ENCODE data around the gene WFDC12.

Gene WFDC12

DNA sequence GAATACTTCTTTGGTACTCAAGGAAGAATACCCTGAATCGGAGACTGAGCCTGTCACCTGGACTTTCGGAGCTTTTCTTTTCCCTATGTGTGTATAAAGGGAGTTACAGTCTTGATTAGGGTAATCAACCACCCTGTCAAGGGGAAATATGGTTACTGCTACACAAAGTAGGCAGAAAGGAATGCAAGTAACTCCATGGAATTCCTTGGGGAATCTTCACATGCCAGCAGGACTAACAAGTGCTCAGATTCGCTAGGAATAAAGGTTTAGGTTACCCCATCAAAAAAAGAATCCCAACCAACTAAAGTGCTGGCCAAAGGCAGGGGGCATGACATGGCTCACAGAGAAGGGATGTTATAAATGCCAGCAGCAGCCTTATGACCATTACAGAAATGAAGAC lies 33.8 kb downstream of the WFDC12 start:
- DNase-seq (ENCODE audit: low spot score) = no peak

DNA sequence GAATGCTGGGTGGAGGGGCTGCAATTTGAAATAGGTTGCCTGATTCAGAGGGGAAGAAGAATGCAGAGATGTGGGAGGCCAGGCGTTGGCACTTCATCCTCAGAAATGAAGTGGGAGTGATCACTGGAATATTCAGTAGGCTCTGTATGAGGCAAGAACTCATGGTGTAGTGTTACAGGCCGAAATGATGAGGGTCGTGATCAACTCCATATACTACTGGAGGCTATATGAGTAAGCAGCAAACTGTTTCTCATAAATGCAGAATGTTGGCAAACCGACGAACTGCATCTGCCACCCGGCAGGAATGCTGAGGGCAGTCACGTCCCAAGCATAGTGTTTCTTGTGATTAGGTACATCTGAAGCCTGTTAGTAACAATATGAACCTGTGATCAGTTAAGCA lies 36.0 kb downstream of the WFDC12 start:
- no peak for DNase-seq (ENCODE audit: low spot score)

- no peak for DNase-seq (ENCODE audit: low spot score)
These were observed 36.5 kb downstream of the WFDC12 start for GRCh38 chr20:45087814-45088213.

DNA sequence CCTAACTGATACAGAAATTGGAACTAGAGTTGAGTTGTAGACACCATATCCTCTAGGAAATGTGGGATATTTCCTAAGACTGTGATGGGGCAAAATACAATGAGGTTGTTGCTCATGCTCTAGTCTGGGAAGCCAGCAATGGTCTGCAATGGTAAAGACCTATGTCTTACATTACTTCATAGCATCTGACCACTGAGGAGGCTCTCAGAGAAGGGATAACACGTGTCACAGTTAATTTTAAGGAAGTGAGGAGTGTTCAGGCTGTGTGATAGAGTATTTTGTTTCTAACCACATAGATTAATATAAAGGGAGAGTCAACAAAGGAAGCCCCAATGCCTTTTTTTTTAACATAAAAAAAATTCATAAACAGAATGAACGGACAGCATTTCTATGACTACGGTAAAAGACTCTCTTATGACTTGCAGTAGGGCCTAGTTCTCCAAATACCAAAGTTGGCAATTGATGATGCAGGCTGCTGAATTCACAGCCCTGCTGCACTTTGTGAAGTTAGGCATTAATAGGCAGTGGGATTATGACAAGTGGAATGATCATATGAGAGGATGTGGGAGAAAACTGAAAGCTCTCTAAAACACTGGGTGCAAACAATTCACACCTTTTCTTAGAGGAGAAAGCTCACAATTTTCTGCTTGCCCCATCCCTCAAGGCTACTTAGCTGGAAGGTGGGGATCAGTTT lies 37.0 kb downstream of the WFDC12 start:
- no peak for DNase-seq (ENCODE audit: low spot score)

- no peak for DNase-seq (ENCODE audit: low spot score)
These were observed 38.4 kb downstream of the WFDC12 start for GRCh38 chr20:45085867-45086266.

DNA sequence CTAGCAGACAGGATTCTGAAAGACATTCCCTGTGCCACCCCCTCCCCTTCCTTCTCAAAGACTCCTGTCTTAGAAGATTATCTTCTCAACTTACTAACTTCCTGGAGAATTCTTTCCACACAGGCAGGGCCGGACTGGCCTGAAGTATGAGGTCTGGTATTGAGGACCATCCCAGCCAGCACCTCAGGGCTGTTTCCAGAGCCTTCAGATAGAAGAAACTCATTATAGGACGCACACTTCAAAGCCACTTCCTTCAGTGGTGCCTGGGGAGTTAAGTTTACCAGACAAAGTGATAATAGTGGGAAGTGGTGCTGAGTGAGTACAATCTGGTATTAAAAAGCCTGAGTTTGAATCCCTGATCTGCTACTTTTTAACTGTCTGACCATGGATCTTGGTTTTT lies 39.0 kb downstream of the WFDC12 start:
- no peak for DNase-seq (ENCODE audit: low spot score)

GRCh38 chr20:45083127-45083526 lies 41.1 kb downstream of the WFDC12 start:
- no peak for DNase-seq (ENCODE audit: low spot score)

DNA sequence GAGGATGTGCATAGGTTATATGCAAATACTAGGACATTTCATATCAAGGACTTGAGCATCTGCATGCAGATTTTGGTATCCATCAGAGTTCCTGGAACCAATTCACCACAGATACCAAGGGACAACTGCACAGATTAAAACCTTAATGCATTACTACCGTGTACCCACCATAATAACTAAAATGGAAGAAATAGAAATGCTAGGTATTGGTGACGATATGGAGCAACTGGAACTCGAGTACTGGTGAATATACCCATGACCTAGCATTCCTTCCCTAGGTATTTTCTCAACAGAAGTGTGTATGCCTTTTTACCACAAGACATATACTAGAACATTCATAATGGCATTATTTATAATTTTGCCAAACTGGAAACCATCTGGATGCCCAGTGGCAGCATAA lies 41.8 kb downstream of the WFDC12 start:
- DNase-seq (ENCODE audit: low spot score) = no peak

- peak; percentile 30 for DNase-seq (ENCODE audit: low spot score)
These were observed 43.2 kb downstream of the WFDC12 start for GRCh38 chr20:45080867-45081624.

GRCh38 chr20:45077559-45077958 lies 46.7 kb downstream of the WFDC12 start:
- no peak for DNase-seq (ENCODE audit: low spot score)

Measured in SW480 (cell line).